Neural progenitor cell (in vitro differentiated cells): ENCODE data around the gene ASAP2.

Source experiments
- EZH2 ChIP-seq: fragments of 200-600 bp; sonication (generic); IDR thresholded peaks from 2 replicates; pipeline ENCODE4 v1.6.1; 2017; ENCODE audit warnings: antibody characterized with exemption, mild to moderate bottlenecking, moderate library complexity
- TF ChIP-seq, protein P1 (sequence below): fragments of 200-600 bp; sonication (generic); IDR thresholded peaks from 2 replicates; pipeline ENCODE4 v1.5.1; 2017; ENCODE audit warnings: antibody characterized with exemption, mild to moderate bottlenecking

DNA sequence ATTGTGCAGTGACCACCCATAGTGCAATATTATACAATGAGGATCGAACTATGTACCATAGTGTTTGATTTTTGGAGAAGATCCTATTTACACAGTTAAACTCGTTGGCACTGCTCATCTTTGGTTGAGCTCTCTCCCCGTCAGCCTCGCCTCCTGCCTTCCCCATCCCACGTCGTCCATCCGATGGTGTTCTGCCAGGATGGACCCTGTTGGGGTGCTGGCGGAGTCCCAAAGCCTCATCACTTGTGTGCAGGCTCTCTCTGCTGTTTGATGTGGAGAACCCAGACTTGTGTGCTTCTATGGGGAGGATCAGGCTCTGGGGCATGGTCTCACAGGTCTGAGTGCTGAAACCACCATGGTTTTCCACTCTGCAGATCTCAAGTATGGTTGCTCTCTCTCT lies 131.3 kb downstream of the ASAP2 start:
- TF ChIP-seq, protein P1, sequence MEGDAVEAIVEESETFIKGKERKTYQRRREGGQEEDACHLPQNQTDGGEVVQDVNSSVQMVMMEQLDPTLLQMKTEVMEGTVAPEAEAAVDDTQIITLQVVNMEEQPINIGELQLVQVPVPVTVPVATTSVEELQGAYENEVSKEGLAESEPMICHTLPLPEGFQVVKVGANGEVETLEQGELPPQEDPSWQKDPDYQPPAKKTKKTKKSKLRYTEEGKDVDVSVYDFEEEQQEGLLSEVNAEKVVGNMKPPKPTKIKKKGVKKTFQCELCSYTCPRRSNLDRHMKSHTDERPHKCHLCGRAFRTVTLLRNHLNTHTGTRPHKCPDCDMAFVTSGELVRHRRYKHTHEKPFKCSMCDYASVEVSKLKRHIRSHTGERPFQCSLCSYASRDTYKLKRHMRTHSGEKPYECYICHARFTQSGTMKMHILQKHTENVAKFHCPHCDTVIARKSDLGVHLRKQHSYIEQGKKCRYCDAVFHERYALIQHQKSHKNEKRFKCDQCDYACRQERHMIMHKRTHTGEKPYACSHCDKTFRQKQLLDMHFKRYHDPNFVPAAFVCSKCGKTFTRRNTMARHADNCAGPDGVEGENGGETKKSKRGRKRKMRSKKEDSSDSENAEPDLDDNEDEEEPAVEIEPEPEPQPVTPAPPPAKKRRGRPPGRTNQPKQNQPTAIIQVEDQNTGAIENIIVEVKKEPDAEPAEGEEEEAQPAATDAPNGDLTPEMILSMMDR, result no peak
- no peak for TF ChIP-seq EZH2
